Measurements from ENCODE around the gene PLEKHG5.

GRCh38 chr1:6486433-6487011 is 4.9 kb downstream of the PLEKHG5 start:
- TF ChIP-seq CTCF (conservative IDR thresholded peaks at IDR 0.05; ENCODE audit: low read depth, low read length): peak; percentile 99
- no peak for TF ChIP-seq EZH2 (IDR thresholded peaks at IDR 0.05; ENCODE audit: low read length, unreplicated experiment)
- no peak for TF ChIP-seq EZH2phosphoT487 (IDR thresholded peaks at IDR 0.05; ENCODE audit: borderline replicate concordance, low read length)

Measured in PC-3 (cell line).